T1000 (cell line): ENCODE results near the gene BCAS3.

ENCODE experiments used
- DNase-seq: peaks from one replicate; lab custom pipeline; 2025; ENCODE audit warnings: mixed read lengths; lab: John Stamatoyannopoulos, UW

Gene BCAS3

GRCh38 chr17:61289408-61290385 is 612.0 kb downstream of the BCAS3 start:
- DNase-seq: no peak

- DNase-seq: no peak
These were observed 614.0 kb downstream of the BCAS3 start for GRCh38 chr17:61291451-61292285.

GRCh38 chr17:61294286-61294685 is 616.6 kb downstream of the BCAS3 start:
- no peak for DNase-seq

- peak; percentile 34 for DNase-seq
These were observed 617.1 kb downstream of the BCAS3 start for GRCh38 chr17:61294777-61295176.

GRCh38 chr17:61296058-61296457 is 618.4 kb downstream of the BCAS3 start:
- DNase-seq: no peak

- DNase-seq: no peak
These were observed 622.2 kb downstream of the BCAS3 start for GRCh38 chr17:61299517-61300513.

GRCh38 chr17:61302953-61303816 is 625.5 kb downstream of the BCAS3 start:
- no peak for DNase-seq

- no peak for DNase-seq
These were observed 626.1 kb downstream of the BCAS3 start for GRCh38 chr17:61303817-61304096.

- no peak for DNase-seq
These were observed 627.4 kb downstream of the BCAS3 start for GRCh38 chr17:61305024-61305423.

GRCh38 chr17:61306003-61306402 is 628.4 kb downstream of the BCAS3 start:
- no peak for DNase-seq

GRCh38 chr17:61307905-61308886 is 630.5 kb downstream of the BCAS3 start:
- DNase-seq: peak; percentile 87

- peak; percentile 46 for DNase-seq
These were observed 632.0 kb downstream of the BCAS3 start for GRCh38 chr17:61309362-61310256.

GRCh38 chr17:61310590-61310989 is 632.9 kb downstream of the BCAS3 start:
- peak; percentile 47 for DNase-seq

- no peak for DNase-seq
These were observed 635.0 kb downstream of the BCAS3 start for GRCh38 chr17:61312406-61313295.

GRCh38 chr17:61313461-61314326 is 636.0 kb downstream of the BCAS3 start:
- no peak for DNase-seq

- no peak for DNase-seq
These were observed 636.9 kb downstream of the BCAS3 start for GRCh38 chr17:61314368-61315078.
